CD4-positive, alpha-beta T cell treated with Interleukin-1 beta for 1 hour (primary cell): ENCODE results near the gene ANKRD62.
"Not testable (repeated sequence)": the region's sequence is repeated elsewhere in the genome, so short reads cannot be mapped to it uniquely, and the experiment has no call there.

Experiments
- DNase-seq, 2 donors: peaks; one replicate each; pipeline ENCODE4 v3.0.0-alpha.2; 2020 to 2022

The ANKRD62 gene

DNA sequence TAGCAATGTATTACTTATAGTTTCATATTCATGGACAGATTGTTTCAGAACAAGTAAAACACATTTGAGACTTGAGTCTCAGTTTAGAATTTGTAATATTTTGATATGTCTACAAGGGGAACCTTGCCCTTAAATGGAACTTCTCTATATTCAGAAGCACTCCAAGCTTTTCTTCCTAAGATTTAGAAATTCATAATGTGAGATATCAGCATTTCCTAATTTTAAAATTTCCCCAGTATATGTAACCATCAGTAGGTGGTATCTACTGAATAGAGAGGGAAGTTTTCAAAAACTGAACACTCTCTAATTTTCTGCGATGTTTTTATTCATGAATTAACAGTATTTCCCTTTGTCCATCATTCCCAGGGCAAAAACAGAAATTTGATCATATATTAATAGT is 7.6 kb downstream of the ANKRD62 start:
- no peak for DNase-seq

- no peak for DNase-seq
Measured at GRCh38 chr18:12102136-12102842, 8.6 kb downstream of the ANKRD62 start.

- no peak for DNase-seq
Measured at GRCh38 chr18:12106471-12106870, 12.8 kb downstream of the ANKRD62 start.

DNA sequence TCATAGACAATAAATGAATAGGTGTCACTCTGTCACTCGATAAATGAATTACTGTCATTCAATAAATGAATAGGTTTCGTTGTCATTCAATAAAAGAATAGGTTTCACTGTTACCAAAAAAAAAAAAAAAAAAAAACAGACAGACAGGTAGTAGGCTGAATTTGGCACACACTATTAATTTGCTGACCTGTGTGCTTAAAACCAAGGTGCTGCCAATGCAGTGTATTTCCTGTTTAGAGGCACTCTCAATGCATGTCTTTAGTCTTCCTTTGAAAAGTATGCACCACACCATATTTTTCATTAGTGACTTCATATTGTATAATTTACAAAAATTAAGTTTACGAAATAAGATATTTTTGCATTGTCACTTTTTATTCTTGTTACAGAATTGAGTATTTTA is 16.2 kb downstream of the ANKRD62 start:
- no peak for DNase-seq

- no peak for DNase-seq
Measured at GRCh38 chr18:12113999-12114646, 20.5 kb downstream of the ANKRD62 start.

DNA sequence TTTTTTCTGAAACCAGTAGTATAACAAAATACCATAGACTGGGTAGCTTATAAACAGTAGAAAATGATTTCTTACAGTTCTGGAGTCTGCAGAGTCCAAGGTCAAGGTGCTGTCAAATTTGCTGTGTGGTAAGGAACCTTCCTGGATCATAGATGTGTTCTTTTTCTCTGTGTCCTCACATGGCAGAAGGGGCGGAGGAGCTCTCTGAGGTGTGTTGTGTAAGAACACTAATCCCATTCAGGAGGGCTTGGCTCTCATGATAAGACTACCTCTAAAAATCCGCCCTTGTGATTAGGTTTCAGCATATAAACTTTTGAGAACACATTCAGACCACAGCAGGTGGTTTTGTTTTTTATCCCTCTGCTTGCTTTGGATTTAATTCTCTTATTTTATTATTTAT is 25.7 kb downstream of the ANKRD62 start:
- DNase-seq, result no peak

DNA sequence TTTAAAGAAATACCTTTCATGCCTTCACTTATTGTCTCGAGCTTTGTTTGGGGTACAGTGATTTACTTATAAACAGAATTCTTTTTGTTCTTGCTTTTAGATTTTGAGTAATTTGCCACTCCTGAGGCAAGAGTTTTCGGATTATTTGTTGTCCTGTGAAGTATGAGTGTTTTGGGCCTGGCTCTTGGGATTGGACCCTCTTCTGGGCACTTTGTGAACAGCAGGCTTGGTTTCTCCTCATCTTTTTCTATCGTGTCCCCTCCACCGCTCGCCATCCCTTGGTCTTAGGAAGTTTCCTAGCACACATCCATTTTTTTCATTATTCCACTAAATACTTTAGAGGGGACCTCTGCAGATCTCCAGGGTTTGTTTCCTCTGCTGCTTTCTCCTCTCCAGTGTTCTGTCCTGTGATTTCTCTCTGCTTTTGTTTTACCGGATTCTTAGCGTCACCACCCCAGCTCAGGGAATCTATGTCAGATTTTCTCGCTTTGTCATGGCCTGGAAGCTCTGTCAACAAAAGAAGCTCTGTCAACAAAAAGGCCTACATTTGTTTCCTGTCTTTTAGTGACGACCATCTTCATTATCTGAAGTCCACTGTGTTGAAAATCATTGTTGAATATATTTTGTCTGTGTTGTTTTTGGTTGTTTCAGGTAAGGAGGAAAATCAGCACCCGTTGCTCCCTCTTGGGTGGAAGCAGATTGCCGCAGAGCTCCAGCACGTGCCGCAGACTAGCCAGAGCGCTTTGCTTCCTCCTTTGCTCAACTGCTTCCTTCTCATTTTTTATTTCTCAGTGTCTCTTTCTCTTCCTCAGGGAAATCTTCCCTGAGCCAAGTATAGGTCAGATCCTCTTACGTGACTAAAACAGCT is 27.8 kb downstream of the ANKRD62 start:
- DNase-seq, result no peak

DNA sequence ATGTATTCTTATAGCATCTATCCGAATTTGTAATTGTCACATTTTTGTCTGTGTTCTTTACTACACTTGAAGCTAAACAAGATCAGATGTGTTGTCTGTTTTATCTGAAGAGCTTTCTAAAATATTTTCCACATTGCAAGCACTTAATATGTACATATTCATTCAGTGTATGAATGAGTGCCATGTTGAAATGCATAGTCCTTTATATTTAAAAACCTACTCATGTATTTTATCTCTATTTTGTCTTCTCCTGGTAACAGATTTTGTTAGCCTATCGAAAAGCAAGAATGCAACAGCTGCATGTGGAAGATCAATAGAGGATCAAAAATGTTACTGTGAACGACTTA is 28.4 kb downstream of the ANKRD62 start:
- DNase-seq, result not testable (repeated sequence)

DNA sequence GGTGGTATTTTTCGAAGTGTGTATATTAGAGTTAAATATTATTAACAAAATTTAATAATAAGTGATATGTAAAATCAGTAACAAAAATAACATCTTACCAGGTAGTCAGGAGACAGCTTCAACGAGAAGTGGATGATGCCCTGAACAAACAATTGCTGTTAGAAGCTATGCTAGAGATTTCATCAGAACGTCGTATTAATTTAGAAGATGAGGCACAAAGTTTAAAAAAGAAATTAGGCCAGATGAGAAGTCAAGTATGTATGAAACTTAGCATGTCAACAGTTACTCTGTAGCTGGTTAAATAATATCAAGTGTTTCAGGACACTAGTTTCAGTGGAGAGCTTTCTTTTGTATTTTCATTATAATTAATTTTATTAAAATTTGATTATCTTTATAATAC is 34.0 kb downstream of the ANKRD62 start:
- DNase-seq, result not testable (repeated sequence)

- DNase-seq, result not testable (repeated sequence)
Measured at GRCh38 chr18:12138831-12139230, 45.2 kb downstream of the ANKRD62 start.

DNA sequence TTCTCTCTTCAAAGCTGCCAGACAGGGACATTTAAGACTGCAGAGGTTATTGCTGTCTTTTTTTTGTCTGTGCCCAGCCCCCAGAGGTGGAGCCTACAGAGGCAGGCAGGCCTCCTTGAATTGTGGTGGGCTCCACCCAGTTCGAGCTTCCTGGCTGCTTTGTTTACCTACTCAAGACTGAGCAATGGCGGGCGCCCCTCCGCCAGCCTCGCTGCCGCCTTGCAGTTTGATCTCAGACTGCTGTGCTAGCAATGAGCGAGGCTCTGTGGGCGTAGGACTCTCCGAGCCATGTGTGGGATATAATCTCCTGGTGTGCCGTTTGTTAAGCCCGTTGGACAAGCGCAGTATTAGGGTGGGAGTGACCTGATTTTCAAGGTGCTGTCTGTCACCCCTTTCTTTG is 47.2 kb downstream of the ANKRD62 start:
- DNase-seq, result not testable (repeated sequence)

GRCh38 chr18:12141778-12142177 is 48.1 kb downstream of the ANKRD62 start:
- DNase-seq, result not testable (repeated sequence)

DNA sequence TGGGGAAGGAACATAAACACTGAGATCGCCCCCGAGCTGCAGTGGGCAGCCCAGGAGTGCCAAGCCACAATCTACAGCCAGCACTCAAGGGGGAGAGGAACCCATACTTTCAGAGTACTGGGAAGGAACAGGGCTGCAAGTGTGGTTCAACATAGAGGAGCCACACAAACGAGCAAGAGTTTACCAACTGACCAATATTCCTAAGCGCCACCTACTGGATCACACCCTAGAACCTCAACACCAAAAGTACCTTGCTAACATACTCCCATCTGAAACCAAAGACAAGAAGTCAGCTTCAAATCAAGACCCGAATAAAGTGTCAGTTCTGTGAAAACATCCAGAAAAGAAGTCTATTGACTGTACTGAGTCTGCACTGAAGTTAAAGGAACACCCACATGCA is 55.8 kb downstream of the ANKRD62 start:
- DNase-seq, result not testable (repeated sequence)

GRCh38 chr18:12154361-12154760 is 60.7 kb downstream of the ANKRD62 start:
- DNase-seq, result no peak

DNA sequence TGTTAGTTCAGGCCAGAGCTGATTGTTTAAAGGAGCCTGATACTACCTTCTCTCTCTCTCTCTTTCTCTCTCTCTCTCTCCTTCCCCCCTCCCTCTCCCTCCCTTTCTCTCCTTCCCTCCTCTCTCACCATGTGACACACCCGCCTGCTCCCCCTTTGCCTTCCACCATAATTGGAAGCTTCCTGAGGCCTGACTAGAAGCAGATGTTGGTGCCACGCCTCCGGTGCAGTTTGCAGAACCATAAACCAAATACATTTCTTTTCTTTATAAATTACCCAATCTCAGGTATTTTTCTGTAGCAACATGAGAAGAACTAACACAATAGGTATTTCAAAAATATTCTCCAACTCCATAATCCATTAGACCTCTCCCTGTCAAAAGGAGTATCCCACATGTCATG is 62.4 kb downstream of the ANKRD62 start:
- no peak for DNase-seq

DNA sequence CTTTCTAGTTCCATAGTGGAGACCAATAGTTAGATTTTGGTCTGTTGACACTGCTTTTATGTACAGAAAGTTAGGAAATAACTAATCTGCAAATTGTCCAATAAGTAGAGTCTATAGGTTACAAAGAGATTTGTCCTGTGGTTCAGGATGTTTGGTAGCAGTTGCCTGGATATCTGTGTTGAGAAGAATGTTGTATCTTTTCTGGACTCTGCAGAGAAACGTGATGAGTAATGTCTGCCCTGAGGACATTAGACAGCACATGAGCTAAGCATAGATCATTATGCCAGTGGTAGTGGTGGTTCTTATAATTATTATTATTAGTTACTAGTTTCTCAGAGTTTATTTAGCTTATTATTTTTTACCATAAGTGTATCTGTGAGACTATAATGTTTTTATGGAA is 65.8 kb downstream of the ANKRD62 start:
- DNase-seq, result no peak

DNA sequence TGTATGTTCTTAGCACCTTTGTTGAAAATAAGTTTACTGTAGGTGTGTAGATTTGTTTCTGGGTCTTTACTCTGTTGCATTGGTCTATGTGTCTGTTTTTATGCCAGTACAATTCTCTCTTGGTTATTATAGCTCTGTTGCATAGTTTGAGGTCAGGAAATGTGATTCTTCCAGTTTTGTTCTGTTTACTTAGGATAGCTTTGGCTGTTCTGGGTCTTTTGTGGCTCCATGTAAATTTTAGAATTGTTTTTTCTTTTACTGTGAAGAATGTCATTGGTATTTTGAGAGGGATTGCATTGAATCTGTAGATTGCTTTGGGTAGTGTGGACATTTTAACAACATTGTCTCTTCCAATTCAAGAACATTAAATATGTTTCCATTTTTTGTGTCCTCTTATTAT is 69.1 kb downstream of the ANKRD62 start:
- no peak for DNase-seq

GRCh38 chr18:12165038-12165768 is 71.6 kb downstream of the ANKRD62 start:
- DNase-seq, result no peak
